Mononuclear cell (primary cell): ENCODE results near the gene ASB11. TPM values are rescaled to one million over a fixed set of nuclear protein-coding genes. Genes with fewer than 3 reads are reported as not detected.
"Not testable (repeated sequence)": the region's sequence is repeated elsewhere in the genome, so short reads cannot be mapped to it uniquely, and the experiment has no call there.

Experiments
- H3K27me3 ChIP-seq: 2 replicates; pipeline ENCODE4 v1.6.0; 2011; ENCODE audit warnings: low read length, control low read depth; ENCODE audit not compliant: insufficient read depth
- H3K4me1 ChIP-seq: 2 replicates; pipeline ENCODE4 v1.5.1; 2011; ENCODE audit warnings: mild to moderate bottlenecking, low read length, control low read depth; ENCODE audit not compliant: insufficient read depth
- H3K4me3 ChIP-seq: 2 replicates; pipeline ENCODE4 v1.5.1; 2011; ENCODE audit warnings: mild to moderate bottlenecking, low read length, moderate library complexity
- H3K9me3 ChIP-seq: 2 replicates; pipeline ENCODE4 v1.5.1; 2011; ENCODE audit warnings: low read depth, mild to moderate bottlenecking, control low read depth, low read length
- total RNA-seq: library from RNA; depleted of rRNA; stranded (reverse); fragments of >200 nt; gene quantifications from one replicate; pipeline ENCODE4 v1.2.3, GENCODE V29; 2012

The ASB11 gene
- total RNA-seq, 1 donor, result not detected

GRCh38 chrX:15274946-15275345, 40.5 kb downstream of the ASB11 start:
- Histone ChIP-seq H3K4me3 (no peak overlapping the region), H3K27me3 (no peaks in the 10 kb centered on the region), H3K9me3 (no peaks in the 10 kb centered on the region), H3K4me1 (no peaks in the 10 kb centered on the region)

GRCh38 chrX:15273275-15273674, 42.2 kb downstream of the ASB11 start:
- not testable (repeated sequence) for H3K4me1 ChIP-seq, H3K4me3 ChIP-seq, H3K27me3 ChIP-seq, H3K9me3 ChIP-seq

GRCh38 chrX:15271757-15272156, 43.7 kb downstream of the ASB11 start:
- H3K27me3 ChIP-seq, result no peaks in the 10 kb centered on the region
- H3K9me3 ChIP-seq, result no peaks in the 10 kb centered on the region
- H3K4me1 ChIP-seq, result no peaks in the 10 kb centered on the region
- no peak overlapping the region for H3K4me3 ChIP-seq

- no peak within 1 kb of the TSS for H3K4me3 ChIP-seq
- H3K9me3 ChIP-seq, result no peaks in the 10 kb centered on the region
- no peaks in the 10 kb centered on the region for H3K27me3 ChIP-seq
- no peaks in the 10 kb centered on the region for H3K4me1 ChIP-seq
Observed at GRCh38 chrX:15269618-15270521, 45.6 kb downstream of the ASB11 start, which contains the start of gene ASB9. Gene ASB9 (minus strand): TSS chrX:15270083. CDS start chrX:15269874, 209 bp downstream.

GRCh38 chrX:15269120-15269519, 46.3 kb downstream of the ASB11 start:
- no peak overlapping the region for H3K4me3 ChIP-seq
- H3K4me1 ChIP-seq, result no peaks in the 10 kb centered on the region
- H3K27me3 ChIP-seq, result no peaks in the 10 kb centered on the region
- no peaks in the 10 kb centered on the region for H3K9me3 ChIP-seq

GRCh38 chrX:15254852-15255251, 60.6 kb downstream of the ASB11 start:
- no peaks in the 10 kb centered on the region for H3K9me3 ChIP-seq
- H3K4me1 ChIP-seq, result no peaks in the 10 kb centered on the region
- no peaks in the 10 kb centered on the region for H3K27me3 ChIP-seq
- no peak overlapping the region for H3K4me3 ChIP-seq

GRCh38 chrX:15245896-15246295, 69.5 kb downstream of the ASB11 start:
- H3K27me3 ChIP-seq, result no peaks in the 10 kb centered on the region
- no peak overlapping the region for H3K4me3 ChIP-seq
- H3K9me3 ChIP-seq, result no peaks in the 10 kb centered on the region
- H3K4me1 ChIP-seq, result no peaks in the 10 kb centered on the region

- no peak overlapping the region for H3K4me3 ChIP-seq
- H3K9me3 ChIP-seq, result no peaks in the 10 kb centered on the region
- no peaks in the 10 kb centered on the region for H3K27me3 ChIP-seq
- no peaks in the 10 kb centered on the region for H3K4me1 ChIP-seq
Observed at GRCh38 chrX:15244421-15244820, 71.0 kb downstream of the ASB11 start.

- no peaks in the 10 kb centered on the region for H3K9me3 ChIP-seq
- H3K4me1 ChIP-seq, result no peaks in the 10 kb centered on the region
- no peaks in the 10 kb centered on the region for H3K27me3 ChIP-seq
- H3K4me3 ChIP-seq, result no peak overlapping the region
Observed at GRCh38 chrX:15242899-15243555, 72.4 kb downstream of the ASB11 start.

- Histone ChIP-seq H3K27me3 (no peaks in the 10 kb centered on the region), H3K4me1 (no peaks in the 10 kb centered on the region), H3K9me3 (no peaks in the 10 kb centered on the region), H3K4me3 (no peak overlapping the region)
Observed at GRCh38 chrX:15241301-15241700, 74.1 kb downstream of the ASB11 start.

- no peaks in the 10 kb centered on the region for H3K4me1 ChIP-seq
- no peak overlapping the region for H3K4me3 ChIP-seq
- no peaks in the 10 kb centered on the region for H3K9me3 ChIP-seq
- H3K27me3 ChIP-seq, result no peaks in the 10 kb centered on the region
Observed at GRCh38 chrX:15240414-15240813, 75.0 kb downstream of the ASB11 start.

GRCh38 chrX:15236146-15236545, 79.3 kb downstream of the ASB11 start:
- no peak overlapping the region for H3K4me3 ChIP-seq
- no peaks in the 10 kb centered on the region for H3K4me1 ChIP-seq

GRCh38 chrX:15235001-15235400, 80.4 kb downstream of the ASB11 start:
- Histone ChIP-seq H3K4me1 (no peaks in the 10 kb centered on the region), H3K27me3 (no peaks in the 10 kb centered on the region), H3K4me3 (no peak overlapping the region), H3K9me3 (no peaks in the 10 kb centered on the region)

More at GRCh38 chrX:15236146-15236545, 79.3 kb downstream of the ASB11 start:
- H3K9me3 ChIP-seq, result no peaks in the 10 kb centered on the region
- no peaks in the 10 kb centered on the region for H3K27me3 ChIP-seq

- Histone ChIP-seq H3K4me3 (no peak overlapping the region), H3K9me3 (no peaks in the 10 kb centered on the region), H3K27me3 (no peaks in the 10 kb centered on the region), H3K4me1 (no peaks in the 10 kb centered on the region)
Observed at GRCh38 chrX:15233416-15234015, 81.9 kb downstream of the ASB11 start.
